PFSK-1 (cell line): ENCODE results near the gene EPHA1.

ENCODE experiments used
- FOXP2 ChIP-seq: optimal IDR thresholded peaks from 2 replicates; pipeline ENCODE3; 2011; ENCODE audit warnings: borderline replicate concordance, control low read depth, inconsistent platforms; ENCODE audit not compliant: insufficient read depth; ENCODE audit errors: extremely low read length, extremely low read depth
- POLR2AphosphoS5 ChIP-seq: IDR thresholded peaks from 2 replicates; pipeline ENCODE4 v1.6.1; 2012; ENCODE audit warnings: low read depth, mild to moderate bottlenecking, control low read depth, low read length, moderate library complexity
- REST ChIP-seq, 2 experiments: IDR thresholded peaks; 2 replicates each; pipeline versions ENCODE4 v1.6.1 to v1.8.0; 2011 to 2012; ENCODE audit warnings: low read depth in 2 of 2, low read length in 2 of 2, control low read depth in 1 of 2, inconsistent platforms in 1 of 2, mild to moderate bottlenecking in 1 of 2, moderate library complexity in 1 of 2; ENCODE audit not compliant: insufficient read depth in 1 of 2
- SIN3A ChIP-seq: IDR thresholded peaks from 2 replicates; pipeline ENCODE4 v1.6.1; 2012; ENCODE audit warnings: mild to moderate bottlenecking, low read length, moderate library complexity, borderline replicate concordance; ENCODE audit not compliant: insufficient read depth
- TAF1 ChIP-seq: IDR thresholded peaks from 2 replicates; pipeline ENCODE4 v1.6.1; 2012; ENCODE audit warnings: low read length, control low read depth, borderline replicate concordance; ENCODE audit not compliant: insufficient read depth

Gene EPHA1

GRCh38 chr7:143363016-143363937 lies 45.4 kb downstream of the EPHA1 start:
- TF ChIP-seq TAF1 (no peak), REST (IDR thresholded peaks at IDR 0.05; ENCODE audit: insufficient read depth in 1 of 2, low read depth in 2 of 2, low read length in 2 of 2) (no peak), POLR2AphosphoS5 (no peak), SIN3A (no peak), FOXP2 (no peak)

GRCh38 chr7:143362131-143363015 lies 46.3 kb downstream of the EPHA1 start, which contains the start of gene FAM131B:
TSS of gene FAM131B (minus strand) at chr7:143362713. CDS start at chr7:143362603, 110 bp downstream.
- TF ChIP-seq FOXP2: no peak
- no peak for TF ChIP-seq SIN3A
- TF ChIP-seq REST (IDR thresholded peaks at IDR 0.05; ENCODE audit: insufficient read depth in 1 of 2, low read depth in 2 of 2, low read length in 2 of 2): no peak
- TF ChIP-seq POLR2AphosphoS5: no peak
- TF ChIP-seq TAF1: no peak

GRCh38 chr7:143361552-143362130 lies 47.0 kb downstream of the EPHA1 start:
- TF ChIP-seq SIN3A (no peak), POLR2AphosphoS5 (no peak), TAF1 (no peak), REST (IDR thresholded peaks at IDR 0.05; ENCODE audit: insufficient read depth in 1 of 2, low read depth in 2 of 2, low read length in 2 of 2) (no peak), FOXP2 (no peak)

- no peak for TF ChIP-seq POLR2AphosphoS5
- TF ChIP-seq TAF1: no peak
- no peak for TF ChIP-seq FOXP2
- TF ChIP-seq SIN3A: no peak
- TF ChIP-seq REST (IDR thresholded peaks at IDR 0.05; ENCODE audit: insufficient read depth in 1 of 2, low read depth in 2 of 2, low read length in 2 of 2): no peak
Measured at GRCh38 chr7:143360788-143361551, 47.7 kb downstream of the EPHA1 start.
